GM21360 (cell line): ENCODE results near the gene MRGPRD.

Source experiments
- ATAC-seq: cut with Tn5 transposase; IDR thresholded peaks from one replicate; pipeline ENCODE4 v1.9.1; 2021; ENCODE audit warnings: mild to moderate bottlenecking, moderate library complexity; ENCODE audit not compliant: unreplicated experiment

Gene MRGPRD

GRCh38 chr11:68950270-68950669 lies 30.5 kb downstream of the MRGPRD start:
- no peak for ATAC-seq

- no peak for ATAC-seq
Measured at GRCh38 chr11:68948935-68949334, 31.9 kb downstream of the MRGPRD start.

GRCh38 chr11:68948496-68948895 lies 32.3 kb downstream of the MRGPRD start:
- ATAC-seq, result no peak

GRCh38 chr11:68947151-68947550 lies 33.6 kb downstream of the MRGPRD start:
- ATAC-seq, result no peak

GRCh38 chr11:68946416-68947090 lies 34.2 kb downstream of the MRGPRD start:
- ATAC-seq, result no peak

- ATAC-seq, result no peak
Measured at GRCh38 chr11:68942751-68943271, 38.0 kb downstream of the MRGPRD start.

- ATAC-seq, result no peak
Measured at GRCh38 chr11:68942095-68942620, 38.6 kb downstream of the MRGPRD start.

- ATAC-seq, result no peak
Measured at GRCh38 chr11:68941324-68942094, 39.3 kb downstream of the MRGPRD start.

GRCh38 chr11:68940651-68941323 lies 40.0 kb downstream of the MRGPRD start:
- no peak for ATAC-seq

GRCh38 chr11:68939583-68940555 lies 40.9 kb downstream of the MRGPRD start:
- ATAC-seq, result no peak

- ATAC-seq, result no peak
Measured at GRCh38 chr11:68938816-68939582, 41.8 kb downstream of the MRGPRD start.

GRCh38 chr11:68938088-68938487 lies 42.7 kb downstream of the MRGPRD start:
- ATAC-seq, result no peak

- ATAC-seq, result no peak
Measured at GRCh38 chr11:68936676-68937620, 43.8 kb downstream of the MRGPRD start.

- ATAC-seq, result no peak
Measured at GRCh38 chr11:68936358-68936636, 44.5 kb downstream of the MRGPRD start.

GRCh38 chr11:68935516-68936357 lies 45.0 kb downstream of the MRGPRD start:
- no peak for ATAC-seq

- ATAC-seq, result no peak
Measured at GRCh38 chr11:68935066-68935465, 45.7 kb downstream of the MRGPRD start.

GRCh38 chr11:68934666-68935065 lies 46.1 kb downstream of the MRGPRD start:
- no peak for ATAC-seq

GRCh38 chr11:68934321-68934645 lies 46.5 kb downstream of the MRGPRD start:
- no peak for ATAC-seq
